ENCODE data around the gene CRK.
"Not testable (repeated sequence)": the region's sequence is repeated elsewhere in the genome, so short reads cannot be mapped to it uniquely, and the experiment has no call there.

The CRK gene

GRCh38 chr17:1387490-1388227 lies 68.4 kb downstream of the CRK start:
- not testable (repeated sequence) for DNase-seq (ENCODE audit: low read depth)

DNA sequence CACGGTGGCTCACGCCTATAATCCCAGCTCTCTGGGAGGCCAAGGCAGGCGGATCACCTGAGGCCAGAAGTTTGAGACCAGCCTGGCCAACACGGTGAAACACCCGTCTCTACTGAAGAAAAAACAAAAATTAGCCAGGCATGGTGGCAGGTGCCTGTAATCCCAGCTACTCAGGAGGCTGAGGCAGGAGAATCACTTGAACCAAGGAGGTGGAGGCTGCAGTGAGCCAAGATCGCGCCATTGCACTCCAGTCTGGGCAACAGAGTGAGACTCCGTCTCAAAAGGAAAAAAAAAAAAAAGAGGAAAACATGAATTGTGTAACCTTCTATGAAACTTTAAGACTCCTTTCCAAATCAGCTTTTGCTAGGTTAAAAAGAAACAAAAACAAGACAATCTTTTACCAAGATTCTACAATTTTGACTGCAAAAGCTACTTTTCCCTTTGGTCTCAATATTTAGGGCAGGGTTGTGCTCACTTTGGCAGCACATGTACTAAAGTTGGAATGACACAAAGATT lies 69.3 kb downstream of the CRK start:
- not testable (repeated sequence) for DNase-seq (ENCODE audit: low read depth)

- no peak for DNase-seq (ENCODE audit: low read depth)
Observed at GRCh38 chr17:1386265-1386664, 69.8 kb downstream of the CRK start.

GRCh38 chr17:1385861-1386260 lies 70.2 kb downstream of the CRK start:
- no peak for DNase-seq (ENCODE audit: low read depth)

- DNase-seq (ENCODE audit: low read depth), result no peak
Observed at GRCh38 chr17:1384905-1385435, 71.1 kb downstream of the CRK start.

DNA sequence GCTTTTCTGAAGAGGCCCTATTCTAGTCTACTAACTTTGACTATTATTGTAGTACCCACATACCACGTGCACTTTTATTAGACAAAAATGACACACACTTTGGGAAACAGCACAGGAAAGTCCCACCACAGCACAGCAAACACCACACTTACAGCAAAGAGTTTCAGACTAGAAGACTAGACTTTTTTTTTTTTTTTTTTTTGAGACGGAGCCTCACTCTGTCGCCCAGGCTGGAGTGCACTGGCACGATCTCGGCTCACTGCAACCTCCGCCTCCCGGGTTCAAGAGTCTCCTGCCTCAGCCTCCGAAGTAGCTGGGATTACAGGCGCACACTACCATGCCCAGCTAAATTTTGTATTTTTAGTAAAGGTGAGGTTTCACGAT lies 76.1 kb downstream of the CRK start:
- no peak for DNase-seq (ENCODE audit: low read depth)

DNA sequence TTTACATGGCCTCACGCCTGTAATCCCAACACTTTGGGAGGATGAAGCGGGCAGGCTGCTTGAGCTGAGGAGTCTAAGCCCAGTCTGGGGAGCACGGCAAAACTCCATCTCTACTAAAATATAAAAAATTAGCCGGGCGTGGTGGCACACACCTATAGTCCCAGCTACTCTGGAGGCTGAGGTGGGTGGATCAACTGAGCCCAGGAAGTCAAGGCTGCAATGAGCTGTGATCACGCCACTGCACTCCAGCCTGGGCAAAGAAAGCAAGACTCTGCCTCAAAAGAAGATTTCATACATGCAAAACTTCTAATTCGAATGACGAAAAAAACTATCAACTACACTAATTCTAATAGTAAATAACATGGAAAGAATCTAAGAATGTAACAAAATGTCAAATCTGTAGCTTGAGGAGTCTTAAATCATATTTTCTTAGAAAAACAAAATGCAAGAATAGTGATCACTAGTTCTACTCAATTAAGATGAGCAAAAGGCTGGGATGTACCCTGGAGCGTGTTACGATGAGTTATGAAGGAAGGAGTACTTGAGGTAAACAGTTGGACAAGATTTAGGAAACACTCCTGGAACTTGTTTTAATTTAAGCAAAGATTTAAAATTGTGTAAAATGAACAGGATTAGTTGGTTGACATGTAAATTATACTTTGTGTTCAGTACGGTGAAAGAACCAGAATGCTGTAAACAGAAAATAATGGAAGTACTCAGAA lies 76.7 kb downstream of the CRK start:
- no peak for DNase-seq (ENCODE audit: low read depth)

GRCh38 chr17:1378476-1378860 lies 77.6 kb downstream of the CRK start:
- DNase-seq (ENCODE audit: low read depth), result not testable (repeated sequence)

GRCh38 chr17:1377334-1377733 lies 78.7 kb downstream of the CRK start:
- no peak for DNase-seq (ENCODE audit: low read depth)

DNA sequence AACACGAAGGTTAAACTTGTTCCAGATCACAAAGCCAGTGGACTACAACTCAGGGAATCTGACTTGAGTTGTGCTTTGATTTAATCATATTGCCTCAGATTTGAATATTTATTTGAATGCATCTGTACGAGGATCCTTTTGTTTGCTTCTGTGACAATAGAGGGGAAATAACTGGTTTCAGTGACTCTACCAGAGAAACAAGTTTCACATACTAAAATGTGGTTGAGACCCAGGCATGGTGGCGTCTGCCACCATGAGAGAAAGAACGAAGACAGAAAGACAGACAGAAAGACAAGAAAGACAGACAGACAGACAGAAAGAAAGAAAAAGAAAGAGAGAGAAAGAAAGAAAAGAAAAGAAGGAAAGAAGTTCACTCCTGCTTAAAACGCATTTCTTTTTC lies 80.0 kb downstream of the CRK start:
- no peak for DNase-seq (ENCODE audit: low read depth)

- no peak for DNase-seq (ENCODE audit: low read depth)
Observed at GRCh38 chr17:1375615-1376014, 80.4 kb downstream of the CRK start.

DNA sequence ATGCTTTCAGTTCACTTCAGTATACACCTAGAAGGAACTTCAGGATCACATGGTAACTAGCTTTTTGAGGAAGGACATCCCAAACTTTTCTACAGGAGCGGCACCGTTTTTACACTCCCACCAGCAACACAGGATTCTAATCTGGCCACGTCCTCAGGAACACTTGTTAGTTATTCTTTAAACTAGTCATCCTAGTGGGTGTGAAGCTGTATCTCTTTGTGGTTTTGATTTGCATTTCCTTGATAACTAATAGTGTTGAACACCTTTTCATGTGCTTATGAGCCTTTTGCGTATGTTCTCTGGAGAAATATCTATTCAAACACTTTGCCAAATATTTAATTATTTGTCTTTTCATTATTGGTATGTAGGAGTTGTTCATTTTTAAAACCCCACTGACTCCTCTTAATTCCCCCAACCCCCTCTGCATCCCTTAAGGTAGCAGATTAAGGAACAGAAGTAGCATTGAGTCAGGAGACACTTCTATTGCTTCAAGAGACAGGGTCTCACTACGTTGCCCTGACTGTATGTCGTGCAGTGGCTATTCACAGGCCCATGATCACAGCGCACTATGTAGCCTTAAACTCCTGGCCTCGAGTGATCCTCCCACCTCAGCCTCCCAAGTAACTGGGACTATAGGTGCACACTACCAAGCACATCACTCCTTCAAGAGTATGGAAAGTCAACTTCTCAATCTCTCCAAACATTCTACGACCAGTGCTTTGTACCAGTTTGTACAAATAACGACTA lies 81.4 kb downstream of the CRK start:
- DNase-seq (ENCODE audit: low read depth), result no peak

DNA sequence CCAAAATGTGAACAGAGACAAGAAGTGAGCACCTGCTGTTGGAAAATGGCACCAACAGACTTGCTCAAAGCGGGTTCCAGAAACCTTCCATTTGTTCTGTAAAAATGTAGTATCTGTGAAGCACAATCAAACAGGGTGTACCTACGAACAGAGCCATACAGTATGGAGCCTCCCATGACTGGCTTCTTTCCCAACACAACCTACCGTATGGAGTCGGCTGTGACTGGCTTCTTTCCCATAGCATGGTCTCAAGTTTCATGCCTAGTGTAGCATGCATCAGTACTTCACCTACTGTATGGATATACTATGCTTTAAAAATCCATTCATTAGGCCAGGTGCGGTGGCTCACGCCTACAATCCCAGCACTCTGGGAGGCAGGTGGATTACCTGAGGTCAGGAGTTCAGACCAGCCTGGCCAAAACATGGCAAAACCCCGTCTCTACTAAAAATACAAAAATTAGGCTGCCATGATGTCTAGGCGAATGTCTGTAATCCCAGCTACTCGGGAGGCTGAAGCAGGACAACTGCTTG lies 82.3 kb downstream of the CRK start:
- no peak for DNase-seq (ENCODE audit: low read depth)

GRCh38 chr17:1372618-1373017 lies 83.4 kb downstream of the CRK start:
- DNase-seq (ENCODE audit: low read depth), result no peak

- DNase-seq (ENCODE audit: low read depth), result no peak
Observed at GRCh38 chr17:1371893-1372590, 84.0 kb downstream of the CRK start.

All from amniotic epithelial cell (primary cell).